ENCODE results near the gene DPH3. TPM values are rescaled to one million over a fixed set of nuclear protein-coding genes. Genes with fewer than 3 reads are reported as not detected.
A peak's percentile ranks its signal among the peaks of the same experiment; 100 is the strongest.

Gene DPH3
- total RNA-seq, 6 experiments from 2014 or later: 35.5 to 49.8 (median 44.3) TPM

DNA sequence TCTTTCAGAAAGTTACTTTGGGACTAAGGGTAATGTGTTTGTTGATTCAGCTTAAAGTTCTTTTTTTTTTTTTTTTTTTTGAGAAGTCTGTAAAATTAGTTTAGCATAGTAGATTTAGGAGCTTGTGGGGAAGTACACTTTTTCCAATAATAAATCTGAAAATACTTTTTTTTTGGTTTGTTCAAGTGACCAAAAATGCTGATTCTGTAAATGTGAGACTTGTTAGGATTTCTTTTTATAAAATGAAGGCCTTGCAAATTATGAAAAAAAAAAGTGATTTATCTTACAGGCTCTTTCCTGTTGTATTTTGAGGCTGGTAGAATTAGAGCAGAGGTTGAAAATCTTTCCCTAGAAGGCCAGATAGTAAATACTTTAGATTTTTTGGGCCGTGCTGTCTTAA, 7.8 kb upstream of the DPH3 start:
- TF ChIP-seq, protein P1, sequence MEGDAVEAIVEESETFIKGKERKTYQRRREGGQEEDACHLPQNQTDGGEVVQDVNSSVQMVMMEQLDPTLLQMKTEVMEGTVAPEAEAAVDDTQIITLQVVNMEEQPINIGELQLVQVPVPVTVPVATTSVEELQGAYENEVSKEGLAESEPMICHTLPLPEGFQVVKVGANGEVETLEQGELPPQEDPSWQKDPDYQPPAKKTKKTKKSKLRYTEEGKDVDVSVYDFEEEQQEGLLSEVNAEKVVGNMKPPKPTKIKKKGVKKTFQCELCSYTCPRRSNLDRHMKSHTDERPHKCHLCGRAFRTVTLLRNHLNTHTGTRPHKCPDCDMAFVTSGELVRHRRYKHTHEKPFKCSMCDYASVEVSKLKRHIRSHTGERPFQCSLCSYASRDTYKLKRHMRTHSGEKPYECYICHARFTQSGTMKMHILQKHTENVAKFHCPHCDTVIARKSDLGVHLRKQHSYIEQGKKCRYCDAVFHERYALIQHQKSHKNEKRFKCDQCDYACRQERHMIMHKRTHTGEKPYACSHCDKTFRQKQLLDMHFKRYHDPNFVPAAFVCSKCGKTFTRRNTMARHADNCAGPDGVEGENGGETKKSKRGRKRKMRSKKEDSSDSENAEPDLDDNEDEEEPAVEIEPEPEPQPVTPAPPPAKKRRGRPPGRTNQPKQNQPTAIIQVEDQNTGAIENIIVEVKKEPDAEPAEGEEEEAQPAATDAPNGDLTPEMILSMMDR (IDR thresholded peaks at IDR 0.05): no peak
- H3K4me1 Mint-ChIP-seq (ENCODE audit: low read depth): peaks cover 9% of the 10 kb centered on the region
- H3K27me3 Mint-ChIP-seq (ENCODE audit: insufficient read depth): no peaks in the 10 kb centered on the region
- H3K36me3 Mint-ChIP-seq (ENCODE audit: low read depth): no peaks in the 10 kb centered on the region; the same call in 1 of the 2 replicates
- no peak overlapping the region for H3K27ac Mint-ChIP-seq
- DNase-seq: no peak
- H3K4me3 Mint-ChIP-seq: no peak overlapping the region
- no peaks in the 10 kb centered on the region for H3K9me3 Mint-ChIP-seq

DNA sequence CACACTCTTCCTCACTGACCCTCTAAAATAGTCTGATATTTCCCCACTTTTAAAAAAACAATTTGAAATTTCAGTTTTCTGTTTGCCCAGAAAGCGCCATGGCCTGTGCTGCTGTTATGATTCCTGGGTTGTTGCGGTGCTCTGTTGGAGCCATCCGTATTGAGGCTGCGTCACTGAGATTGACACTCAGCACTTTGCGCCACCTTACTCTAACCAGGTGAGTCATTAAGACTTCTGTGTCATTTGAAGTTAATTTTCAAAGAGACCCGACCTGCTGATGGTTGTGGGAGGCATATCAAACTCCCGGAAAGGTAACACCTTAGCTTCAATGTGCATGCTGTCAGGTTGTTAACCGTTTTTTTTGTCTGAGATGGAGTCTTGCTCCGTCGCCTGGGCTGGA, 6.1 kb upstream of the DPH3 start:
- H3K4me1 Mint-ChIP-seq (ENCODE audit: low read depth): peaks cover 20% of the 10 kb centered on the region

DNA sequence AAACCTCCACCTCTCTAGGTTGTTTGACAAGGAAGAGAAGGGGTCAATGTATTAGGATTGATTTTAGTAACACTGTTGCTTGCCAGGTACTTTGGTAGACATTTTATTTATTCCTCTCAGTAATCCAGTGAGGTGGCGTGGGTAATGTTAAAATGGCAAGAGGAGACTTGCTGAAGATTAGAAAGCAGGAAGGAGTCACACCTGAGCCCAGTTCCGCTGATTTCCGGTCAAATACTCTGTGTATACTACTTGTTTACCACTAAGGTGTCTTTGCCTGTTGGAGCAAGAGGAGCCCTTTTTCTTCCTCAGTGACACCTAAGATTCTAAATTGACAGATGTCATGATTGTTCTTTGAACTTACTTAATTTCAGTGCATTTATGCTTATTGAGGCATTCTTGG, 2.0 kb upstream of the DPH3 start:
- H3K4me1 Mint-ChIP-seq (ENCODE audit: low read depth): peaks cover 30% of the 10 kb centered on the region
- TF ChIP-seq, protein P1 (IDR thresholded peaks at IDR 0.05): no peak
- H3K27ac Mint-ChIP-seq: 0 out of 2 replicates have a peak overlapping the region, but pooled peaks have one; percentile 4
- no peak for DNase-seq
- peaks cover 9% of the 10 kb centered on the region for H3K36me3 Mint-ChIP-seq (ENCODE audit: low read depth)
- H3K4me3 Mint-ChIP-seq: no peak overlapping the region
- no peaks in the 10 kb centered on the region for H3K27me3 Mint-ChIP-seq (ENCODE audit: insufficient read depth)
- no peaks in the 10 kb centered on the region for H3K9me3 Mint-ChIP-seq

More for the DNA sequence above, 6.1 kb upstream of the DPH3 start:
- Mint-ChIP-seq H3K9me3 (no peaks in the 10 kb centered on the region), H3K27ac (no peak overlapping the region), H3K27me3 (ENCODE audit: insufficient read depth) (no peaks in the 10 kb centered on the region), H3K36me3 (ENCODE audit: low read depth) (no peaks in the 10 kb centered on the region; the same call in 1 of the 2 replicates), H3K4me3 (no peak overlapping the region)
- TF ChIP-seq, protein P1 (IDR thresholded peaks at IDR 0.05): no peak
- no peak for DNase-seq

DNA sequence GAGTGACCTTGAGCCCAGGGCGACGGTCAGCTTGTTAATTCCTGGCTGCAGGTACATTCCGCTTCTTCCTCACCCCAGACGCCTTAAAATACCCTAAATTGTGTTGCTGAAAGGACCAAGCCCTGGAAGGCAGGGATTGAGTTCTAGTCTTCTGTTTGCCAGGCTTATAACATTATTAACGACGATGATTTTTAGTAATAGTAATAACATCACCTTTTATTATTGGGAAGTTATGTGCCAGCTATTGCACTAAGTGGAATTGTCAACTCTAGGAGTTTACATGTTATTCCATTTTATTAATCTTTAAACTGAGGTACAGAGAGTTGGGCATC, 678 bp upstream of the DPH3 start:
- no peak for DNase-seq
- Mint-ChIP-seq H3K9me3 (no peaks in the 10 kb centered on the region), H3K4me3 (peak overlapping the region; percentile 96; the same call in 1 of the 2 replicates), H3K27ac (peak overlapping the region; percentile 98), H3K27me3 (ENCODE audit: insufficient read depth) (no peaks in the 10 kb centered on the region), H3K4me1 (ENCODE audit: low read depth) (peaks cover 41% of the 10 kb centered on the region), H3K36me3 (ENCODE audit: low read depth) (peaks cover 9% of the 10 kb centered on the region)
- TF ChIP-seq, protein P1 (IDR thresholded peaks at IDR 0.05): no peak

DNA sequence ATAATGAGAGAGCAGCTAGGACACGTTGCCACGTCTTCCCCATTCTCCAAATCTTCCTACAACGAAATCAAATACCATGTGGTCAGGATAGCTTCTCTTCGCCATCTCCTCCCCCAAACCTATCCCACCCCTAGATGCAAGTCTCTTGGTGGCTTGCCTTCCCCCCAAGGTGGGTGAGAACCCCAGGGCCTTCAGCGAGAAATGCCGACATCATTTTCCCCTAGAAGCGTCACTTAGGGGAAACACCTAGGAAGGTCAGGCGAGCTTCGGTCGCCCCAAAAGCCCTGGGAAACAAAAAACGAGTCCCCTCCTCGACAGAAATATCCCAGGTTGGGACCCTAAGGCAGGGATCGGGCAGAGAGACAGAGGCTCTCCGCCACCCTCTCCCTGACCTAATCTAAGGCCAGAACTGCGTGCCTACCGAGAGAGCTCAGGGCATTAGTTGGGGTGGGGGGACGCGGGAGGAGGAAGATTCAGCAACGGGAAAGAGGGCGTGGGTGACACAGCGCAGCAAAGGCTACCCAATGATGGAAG, 502 bp downstream of the DPH3 start:
- TF ChIP-seq, protein P1 (IDR thresholded peaks at IDR 0.05): no peak
- DNase-seq: no peak

More for the DNA sequence above, 502 bp downstream of the DPH3 start:
- Mint-ChIP-seq H3K4me1 (ENCODE audit: low read depth) (peaks cover 41% of the 10 kb centered on the region), H3K36me3 (ENCODE audit: low read depth) (peaks cover 15% of the 10 kb centered on the region), H3K4me3 (peak overlapping the region; percentile 96; the same call in 1 of the 2 replicates), H3K27ac (peak overlapping the region; percentile 98), H3K27me3 (ENCODE audit: insufficient read depth) (no peaks in the 10 kb centered on the region), H3K9me3 (no peaks in the 10 kb centered on the region)
